HG02970 (cell line): ENCODE results near the gene SFI1.

Experiments used
- ATAC-seq: cut with Tn5 transposase; IDR thresholded peaks from one replicate; pipeline ENCODE4 v1.9.1; 2021; ENCODE audit warnings: mild to moderate bottlenecking, moderate library complexity, moderate number of reproducible peaks; ENCODE audit not compliant: unreplicated experiment, low FRiP score

Gene SFI1

DNA sequence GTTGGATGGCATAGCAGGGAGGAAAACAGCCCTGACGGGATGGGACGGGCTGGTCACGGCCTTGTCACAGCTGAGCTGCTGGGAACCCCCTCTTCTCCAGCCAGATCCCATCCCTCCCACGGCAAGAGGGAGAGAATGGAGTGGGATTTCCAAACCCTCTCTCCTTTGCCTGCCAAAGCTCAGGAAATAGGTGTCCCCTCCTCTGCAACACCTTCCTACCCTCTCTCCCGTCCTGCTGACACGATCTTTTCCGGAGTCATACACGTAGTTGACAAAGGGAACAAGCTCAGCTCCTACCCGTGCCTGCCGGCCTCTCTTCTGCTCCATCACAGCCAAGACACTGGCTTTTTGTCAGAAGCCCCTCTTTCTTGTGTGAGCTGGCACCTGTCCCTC, 117.6 kb downstream of the SFI1 start:
- no peak for ATAC-seq

DNA sequence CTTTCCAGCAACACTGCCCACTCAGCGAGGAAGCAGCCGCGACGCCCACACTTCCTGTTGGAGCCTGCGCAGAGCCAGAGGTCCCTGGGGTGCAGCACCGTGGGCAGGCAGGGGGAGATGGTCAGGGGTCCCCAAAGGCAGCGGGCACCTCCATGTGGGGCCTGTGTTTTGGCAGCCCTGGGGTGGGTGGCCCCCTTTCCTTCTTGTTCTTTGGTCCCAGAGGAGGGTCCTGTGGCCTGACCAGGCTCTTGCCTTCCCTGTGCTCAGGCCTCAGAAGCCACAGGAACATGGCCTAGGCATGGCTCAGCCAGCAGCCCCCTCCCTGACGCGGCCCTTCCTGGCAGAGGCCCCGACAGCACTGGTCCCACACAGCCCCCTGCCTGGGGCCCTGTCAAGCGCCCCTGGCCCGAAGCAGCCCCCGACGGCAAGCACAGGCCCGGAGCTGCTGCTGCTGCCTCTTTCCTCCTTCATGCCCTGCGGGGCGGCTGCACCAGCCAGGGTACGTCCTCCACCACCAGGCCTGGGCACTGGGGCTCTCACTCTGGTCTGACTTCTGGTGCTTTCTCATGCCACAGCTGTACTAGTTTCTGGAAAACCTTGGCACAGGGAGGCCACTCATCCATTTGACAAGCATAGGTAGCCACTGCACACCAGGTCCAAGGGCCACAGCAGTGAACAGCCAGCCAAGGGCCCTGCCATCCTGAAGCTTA, 118.6 kb downstream of the SFI1 start:
- ATAC-seq, result no peak

DNA sequence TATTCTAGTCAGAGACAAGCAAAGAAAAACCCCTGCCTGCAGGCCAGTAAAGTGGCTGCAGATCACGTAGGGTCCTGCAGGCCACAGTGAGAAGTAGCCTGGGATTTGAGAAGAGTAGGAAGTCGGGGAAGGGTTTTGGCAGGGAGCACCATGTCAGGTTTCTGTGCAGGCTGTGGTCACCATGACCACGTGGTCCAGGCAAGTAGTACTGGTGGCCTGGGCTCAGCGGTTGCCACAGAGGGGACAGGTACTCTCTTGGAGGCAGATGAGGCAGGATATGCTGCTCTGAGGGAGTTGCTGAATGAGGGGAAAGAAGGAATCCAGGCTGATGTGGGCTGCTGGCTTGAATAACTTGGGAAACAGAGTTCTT, 119.1 kb downstream of the SFI1 start:
- no peak for ATAC-seq

DNA sequence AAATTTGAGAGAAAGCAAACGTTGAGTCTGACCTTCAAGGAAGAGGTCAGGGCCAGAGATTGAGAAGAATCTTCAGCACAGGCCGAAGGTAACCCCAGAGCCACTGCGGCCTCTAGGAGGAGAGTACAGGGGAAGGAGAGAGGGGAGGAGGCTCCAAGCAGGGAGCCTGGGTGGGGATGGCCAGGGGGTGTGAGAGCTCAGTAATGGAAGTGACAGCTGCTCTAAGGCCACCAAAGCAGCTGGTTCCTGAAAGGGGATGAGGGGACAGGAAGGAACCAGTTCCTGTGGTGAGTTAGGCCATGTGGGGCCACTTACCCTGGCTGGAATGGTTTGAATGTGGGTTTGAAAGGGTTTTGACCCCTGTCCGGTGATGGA, 119.6 kb downstream of the SFI1 start:
- no peak for ATAC-seq

DNA sequence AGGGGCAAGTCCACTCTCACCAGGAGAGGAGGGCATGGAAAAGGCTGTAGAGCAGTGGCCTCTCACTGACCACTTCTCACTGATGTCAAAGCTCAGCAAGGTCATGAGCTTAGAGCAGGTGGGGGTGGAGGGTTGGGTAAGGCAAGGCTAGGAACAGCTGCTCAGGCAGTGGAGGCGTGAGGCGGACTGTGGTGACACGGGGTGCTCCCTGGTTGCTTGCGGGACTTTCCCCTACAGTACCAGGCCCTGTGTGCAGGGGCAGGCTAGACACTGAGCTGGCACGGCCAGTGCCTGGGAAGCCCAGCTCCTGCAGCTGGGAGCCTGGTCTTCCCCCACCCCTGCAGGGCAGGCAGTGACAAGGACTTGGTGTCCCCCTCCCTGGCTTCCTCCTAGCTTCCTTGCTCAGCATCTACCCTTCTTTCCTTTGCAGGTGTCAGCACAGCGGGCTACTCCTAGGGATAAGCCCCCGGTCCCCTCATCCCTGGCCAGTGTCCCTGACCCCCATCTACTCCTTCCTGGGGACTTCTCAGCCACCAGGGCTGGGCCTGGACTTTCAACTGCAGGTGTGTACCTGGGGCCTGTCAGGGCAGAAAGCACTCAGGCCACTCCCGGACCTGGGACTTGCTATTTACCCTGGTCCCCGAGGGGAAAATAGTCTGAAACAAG, 120.1 kb downstream of the SFI1 start:
- no peak for ATAC-seq

DNA sequence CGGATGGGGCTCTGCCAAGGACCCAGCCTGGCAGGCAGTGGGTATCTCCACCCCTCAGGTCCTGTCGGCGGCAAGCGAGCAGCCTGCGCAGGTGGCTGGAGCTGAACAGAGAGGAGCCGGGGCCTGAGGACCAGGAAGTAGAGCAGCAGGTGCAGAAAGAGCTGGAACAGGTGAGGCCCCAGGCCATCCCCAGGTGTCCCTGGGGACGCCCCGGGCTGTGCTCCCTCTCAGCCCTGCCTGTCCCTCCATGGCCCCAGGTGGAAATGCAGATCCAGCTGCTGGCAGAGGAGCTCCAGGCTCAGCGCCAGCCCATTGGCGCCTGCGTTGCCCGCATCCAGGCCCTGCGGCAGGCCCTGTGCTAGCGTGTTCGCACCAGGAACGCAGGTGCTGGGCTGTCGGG, 121.7 kb downstream of the SFI1 start:
- no peak for ATAC-seq

- no peak for ATAC-seq
Measured at GRCh38 chr22:31618471-31619176, 122.3 kb downstream of the SFI1 start.

GRCh38 chr22:31619611-31620300, 123.4 kb downstream of the SFI1 start:
- ATAC-seq, result no peak

- no peak for ATAC-seq
Measured at GRCh38 chr22:31620756-31621480, 124.6 kb downstream of the SFI1 start.

DNA sequence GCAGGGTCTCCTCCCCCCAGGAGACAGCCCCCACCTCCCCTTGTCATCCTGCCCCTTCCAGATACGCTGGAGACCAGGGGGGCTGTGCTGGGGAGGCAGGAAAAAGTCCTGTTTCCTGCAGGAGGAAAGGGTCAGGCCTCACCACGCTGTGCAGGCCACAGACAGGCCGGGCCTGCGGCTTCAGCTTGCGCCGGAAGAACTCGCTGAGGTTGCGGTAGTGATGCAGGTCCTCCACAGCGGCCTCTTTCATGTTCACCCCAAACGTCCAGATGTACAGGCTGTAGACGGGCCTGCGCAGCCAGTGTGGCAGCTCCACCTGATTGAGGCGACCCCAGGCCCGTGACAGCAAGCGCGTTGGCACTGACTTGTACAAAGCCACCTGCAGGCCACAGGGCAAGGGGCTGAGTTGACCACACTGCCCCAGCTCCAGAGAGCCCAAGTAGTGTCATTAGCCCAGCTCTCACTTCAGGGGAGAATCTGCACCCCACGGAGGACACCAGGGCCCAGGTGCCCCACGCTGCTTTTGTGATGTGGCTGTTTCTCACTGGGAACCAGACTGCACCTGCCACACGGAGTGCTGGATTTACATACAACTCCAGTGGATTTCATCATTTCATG, 125.3 kb downstream of the SFI1 start:
- ATAC-seq, result no peak

DNA sequence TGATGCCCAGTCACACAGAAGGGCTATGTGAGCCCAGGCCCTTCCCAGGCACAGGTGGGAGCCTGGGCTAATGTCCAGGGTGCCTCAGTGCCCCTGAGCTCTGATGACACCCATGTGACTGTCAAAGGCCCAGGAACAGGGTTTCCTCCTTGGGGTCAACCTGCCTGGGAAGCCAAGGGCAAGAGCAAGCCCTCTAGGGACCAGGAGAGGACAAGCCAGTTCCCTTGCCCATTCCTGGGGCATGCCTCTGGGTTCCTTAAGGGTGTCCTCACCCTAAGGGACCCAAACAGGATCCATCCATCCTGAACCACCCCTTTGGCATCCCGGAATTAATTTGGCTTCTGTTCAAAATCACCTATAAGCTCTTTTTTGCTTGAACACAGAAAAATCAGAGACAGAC, 126.6 kb downstream of the SFI1 start:
- no peak for ATAC-seq

GRCh38 chr22:31623592-31624304, 127.4 kb downstream of the SFI1 start:
- no peak for ATAC-seq

GRCh38 chr22:31625257-31625640, 128.9 kb downstream of the SFI1 start:
- no peak for ATAC-seq

- ATAC-seq, result no peak
Measured at GRCh38 chr22:31625661-31626426, 129.5 kb downstream of the SFI1 start.

- no peak for ATAC-seq
Measured at GRCh38 chr22:31626427-31627150, 130.3 kb downstream of the SFI1 start.

DNA sequence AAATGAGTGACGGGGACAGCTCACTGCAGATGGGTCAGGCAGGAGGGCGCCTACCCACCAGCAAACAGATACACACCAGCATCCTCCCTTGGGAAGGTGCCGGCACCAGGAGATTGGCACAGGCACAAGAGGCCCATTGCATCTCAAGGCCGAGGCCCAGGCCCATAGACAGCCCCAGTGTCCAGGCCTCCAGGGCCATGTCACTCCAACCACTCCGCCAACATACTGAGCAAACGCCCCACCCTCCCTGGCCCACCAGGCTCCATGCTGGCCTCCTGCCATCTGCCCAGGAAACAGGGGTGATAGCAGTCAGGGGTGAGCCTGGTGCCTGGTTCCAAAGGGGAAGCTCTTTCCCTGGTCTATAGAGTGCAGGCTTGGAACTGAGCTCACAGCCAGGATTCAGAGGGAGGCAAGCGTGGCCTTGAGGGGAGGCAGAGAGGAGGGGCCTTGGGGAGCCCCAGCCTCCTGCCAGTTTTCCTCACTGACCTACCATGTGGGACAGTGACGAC, 130.9 kb downstream of the SFI1 start:
- no peak for ATAC-seq

- ATAC-seq, result no peak
Measured at GRCh38 chr22:31628362-31628761, 132.0 kb downstream of the SFI1 start.
